Keratinocyte (primary cell): ENCODE results near the gene TMPRSS13. TPM values are rescaled to one million over a fixed set of nuclear protein-coding genes. Genes with fewer than 3 reads are reported as not detected.

ENCODE experiments used
- DNase-seq: peaks from one replicate; pipeline ENCODE4 v3.0.0-alpha.2; 2011; ENCODE audit warnings: low read depth, missing footprints, low spot score
- FAIRE-seq: peaks from 2 replicates; lab custom pipeline; 2011; peaks lifted over from hg19 to GRCh38; lab: Jason Lieb, UNC
- H2AFZ ChIP-seq: 2 replicates; pipeline ENCODE4 v1.6.0; 2012; ENCODE audit warnings: low read length, control low read depth, inconsistent platforms; ENCODE audit not compliant: control insufficient read depth
- H3K27ac ChIP-seq: 2 replicates; pipeline ENCODE4 v1.5.1; 2011; ENCODE audit warnings: low read length; ENCODE audit not compliant: control insufficient read depth, insufficient read depth
- H3K27me3 ChIP-seq: 3 replicates; pipeline ENCODE4 v1.6.0; 2011; ENCODE audit warnings: low read length; ENCODE audit not compliant: control insufficient read depth, insufficient read depth; ENCODE audit errors: extremely low read depth
- H3K36me3 ChIP-seq, 2 experiments: 2 replicates in 1 of 2; 3 replicates in 1 of 2; pipeline ENCODE4 v1.5.1; 2011; ENCODE audit warnings: low read length in 2 of 2, mild to moderate bottlenecking in 1 of 2; ENCODE audit not compliant: control insufficient read depth in 2 of 2, insufficient read depth in 2 of 2; ENCODE audit errors: extremely low read depth in 1 of 2
- H3K4me1 ChIP-seq: 3 replicates; pipeline ENCODE4 v1.5.1; 2011; ENCODE audit warnings: low read length; ENCODE audit not compliant: control insufficient read depth, insufficient read depth; ENCODE audit errors: extremely low read depth
- H3K4me2 ChIP-seq: 3 replicates; pipeline ENCODE4 v1.6.0; 2011; ENCODE audit warnings: low read depth, low read length; ENCODE audit not compliant: control insufficient read depth, insufficient read depth; ENCODE audit errors: extremely low read depth
- H3K4me3 ChIP-seq, 3 experiments: fragments of 200-600 bp in 1 of 3; sonication (generic) in 1 of 3; 2 replicates in 2 of 3; 3 replicates in 1 of 3; pipeline ENCODE4 v1.5.1; 2011 to 2016; ENCODE audit warnings: low read length in 3 of 3, mild to moderate bottlenecking in 3 of 3, control low read depth in 2 of 3, inconsistent platforms in 1 of 3, low read depth in 1 of 3, mixed read lengths in 1 of 3, mixed run types in 1 of 3, moderate library complexity in 1 of 3; ENCODE audit not compliant: control insufficient read depth in 2 of 3, insufficient read depth in 2 of 3; ENCODE audit errors: extremely low read depth in 1 of 3
- H3K79me2 ChIP-seq: 2 replicates; pipeline ENCODE4 v1.6.0; 2012; ENCODE audit warnings: low read length; ENCODE audit not compliant: control insufficient read depth, insufficient read depth
- H3K9ac ChIP-seq: 3 replicates; pipeline ENCODE4 v1.6.0; 2011; ENCODE audit warnings: low read length; ENCODE audit not compliant: control insufficient read depth, insufficient read depth; ENCODE audit errors: extremely low read depth
- H3K9me1 ChIP-seq: 3 replicates; pipeline ENCODE4 v1.6.0; 2011; ENCODE audit warnings: low read length; ENCODE audit not compliant: control insufficient read depth, insufficient read depth; ENCODE audit errors: extremely low read depth
- H3K9me3 ChIP-seq: 2 replicates; pipeline ENCODE4 v1.5.1; 2012; ENCODE audit warnings: low read depth, low read length; ENCODE audit not compliant: control insufficient read depth
- H4K20me1 ChIP-seq: 3 replicates; pipeline ENCODE4 v1.6.0; 2011; ENCODE audit warnings: low read length; ENCODE audit not compliant: control insufficient read depth, insufficient read depth; ENCODE audit errors: extremely low read depth
- CTCF ChIP-seq, 3 experiments: IDR thresholded peaks in 1 of 3; conservative IDR thresholded peaks in 1 of 3; optimal IDR thresholded peaks in 1 of 3; 2 replicates in 2 of 3; 3 replicates in 1 of 3; pipeline versions ENCODE3 to v1.5.1; 2011; ENCODE audit warnings: low read length in 3 of 3, mild to moderate bottlenecking in 3 of 3, moderate library complexity in 2 of 3, control low read depth in 1 of 3, inconsistent platforms in 1 of 3; ENCODE audit not compliant: insufficient read depth in 2 of 3; ENCODE audit errors: extremely low read depth in 1 of 3
- EZH2 ChIP-seq: IDR thresholded peaks from one replicate; pipeline ENCODE4 v1.6.1; 2012; ENCODE audit warnings: inconsistent platforms, mild to moderate bottlenecking, low read length, moderate library complexity
- dilution Hi-C: fragments of 300-500 bp; cut with MboI; formaldehyde crosslinking; loops from one replicate; pipeline ENCODE4 v1.7.0; 2020; ENCODE audit warnings: low sequenced_read_pairs; ENCODE audit not compliant: extremely low pct_ligation_motif_present
- polyA plus RNA-seq, 5 experiments: library from polyadenylated mRNA; depleted of rRNA in 3 of 5; stranded (reverse) in 3 of 5; stranded (forward) in 1 of 5; unstranded in 1 of 5; fragments of >200 nt; gene quantifications; 1 replicate in 1 of 5; 2 replicates in 3 of 5; 3 replicates in 1 of 5; pipeline versions ENCODE4 v1.2.1 to v1.2.3, GENCODE V29; 2011 to 2012; ENCODE audit warnings: missing spikeins in 2 of 5, low read depth in 1 of 5, low replicate concordance in 1 of 5

Gene TMPRSS13
- polyA plus RNA-seq, 1 donor (not counting 4 experiments of a cell fraction or from before 2014, with no cell fraction given) = 1.8 TPM

GRCh38 chr11:117879516-117880480 lies 49.4 kb downstream of the TMPRSS13 start:
- H3K9me3 ChIP-seq = no peaks in the 10 kb centered on the region
- DNase-seq (no peak), FAIRE-seq (no peak)
- TF ChIP-seq CTCF (optimal IDR thresholded peaks at IDR 0.05 in 1 of 3, IDR thresholded peaks at IDR 0.05 in 1 of 3, conservative IDR thresholded peaks at IDR 0.05 in 1 of 3; ENCODE audit: extremely low read depth in 1 of 3, insufficient read depth in 2 of 3, low read length in 3 of 3) = no peak
- peak; percentile 32 for TF ChIP-seq EZH2
- H3K4me1 ChIP-seq = peaks cover 5% of the 10 kb centered on the region
- H3K9me1 ChIP-seq = no peaks in the 10 kb centered on the region
- H3K4me2 ChIP-seq = no peak overlapping the region
- no peaks in the 10 kb centered on the region for H3K36me3 ChIP-seq
- no peaks in the 10 kb centered on the region for H4K20me1 ChIP-seq
- no peak overlapping the region for H3K27ac ChIP-seq
- dilution Hi-C loops = no loop called here
- H2AFZ ChIP-seq = no peak overlapping the region
- no peak overlapping the region for H3K4me3 ChIP-seq
- peaks cover 68% of the 10 kb centered on the region for H3K27me3 ChIP-seq
- no peaks in the 10 kb centered on the region for H3K79me2 ChIP-seq
- H3K9ac ChIP-seq = no peak overlapping the region

- no peaks in the 10 kb centered on the region for H3K9me3 ChIP-seq
- no peaks in the 10 kb centered on the region for H3K79me2 ChIP-seq
- no peak overlapping the region for H3K27ac ChIP-seq
- no peaks in the 10 kb centered on the region for H3K9me1 ChIP-seq
- FAIRE-seq (no peak), DNase-seq (no peak)
- no peak overlapping the region for H3K9ac ChIP-seq
- H4K20me1 ChIP-seq = no peaks in the 10 kb centered on the region
- peaks cover 5% of the 10 kb centered on the region for H3K4me1 ChIP-seq
- dilution Hi-C loops = no loop called here
- no peak overlapping the region for H2AFZ ChIP-seq
- H3K4me2 ChIP-seq = no peak overlapping the region
- TF ChIP-seq EZH2 (no peak), CTCF (optimal IDR thresholded peaks at IDR 0.05 in 1 of 3, IDR thresholded peaks at IDR 0.05 in 1 of 3, conservative IDR thresholded peaks at IDR 0.05 in 1 of 3; ENCODE audit: extremely low read depth in 1 of 3, insufficient read depth in 2 of 3, low read length in 3 of 3) (no peak)
- H3K27me3 ChIP-seq = peaks cover 76% of the 10 kb centered on the region
- H3K36me3 ChIP-seq = no peaks in the 10 kb centered on the region
- no peak overlapping the region for H3K4me3 ChIP-seq
Observed at GRCh38 chr11:117878939-117879475, 50.2 kb downstream of the TMPRSS13 start.
